Gastroesophageal sphincter (tissue), 3 donors: ENCODE measurements around the gene TBX3.

Source experiments
- POLR2A ChIP-seq, 2 donors: fragments of 450-650 bp; IDR thresholded peaks; one replicate each; pipeline ENCODE4 v1.6.1; 2017; ENCODE audit warnings: antibody characterized with exemption in 2 of 2, mild to moderate bottlenecking in 2 of 2, moderate library complexity in 1 of 2
- TF ChIP-seq, protein P1 (sequence below), 4 experiments: fragments of 200-600 bp in 2 of 4; fragments of 450-650 bp in 2 of 4; sonication (generic) in 1 of 4; IDR thresholded peaks; one replicate each; pipeline ENCODE4 v1.5.1; 2017 to 2019; ENCODE audit warnings: antibody characterized with exemption in 4 of 4, mild to moderate bottlenecking in 2 of 4, moderate library complexity in 2 of 4

DNA sequence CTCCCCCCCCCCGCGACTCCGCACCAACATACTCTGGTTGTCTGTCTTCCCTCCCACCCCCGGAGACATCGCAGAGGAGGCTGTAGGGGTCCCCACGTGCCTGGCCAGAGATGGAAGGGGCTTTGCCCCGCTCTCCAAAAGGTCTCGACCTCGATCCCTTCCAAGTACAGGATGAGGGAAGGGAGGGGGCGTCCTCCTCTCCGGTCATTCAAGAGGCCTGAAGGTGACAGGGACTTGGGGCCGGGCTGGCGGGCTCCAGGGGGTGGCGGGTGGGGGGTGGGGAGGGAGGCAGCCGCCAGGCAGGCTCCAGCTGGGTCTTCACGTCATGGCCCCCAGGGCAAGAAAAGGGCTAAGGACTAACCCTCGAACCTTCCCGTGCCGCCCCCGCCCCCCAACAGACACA lies 15.1 kb downstream of the TBX3 start:
- TF ChIP-seq, protein P1, sequence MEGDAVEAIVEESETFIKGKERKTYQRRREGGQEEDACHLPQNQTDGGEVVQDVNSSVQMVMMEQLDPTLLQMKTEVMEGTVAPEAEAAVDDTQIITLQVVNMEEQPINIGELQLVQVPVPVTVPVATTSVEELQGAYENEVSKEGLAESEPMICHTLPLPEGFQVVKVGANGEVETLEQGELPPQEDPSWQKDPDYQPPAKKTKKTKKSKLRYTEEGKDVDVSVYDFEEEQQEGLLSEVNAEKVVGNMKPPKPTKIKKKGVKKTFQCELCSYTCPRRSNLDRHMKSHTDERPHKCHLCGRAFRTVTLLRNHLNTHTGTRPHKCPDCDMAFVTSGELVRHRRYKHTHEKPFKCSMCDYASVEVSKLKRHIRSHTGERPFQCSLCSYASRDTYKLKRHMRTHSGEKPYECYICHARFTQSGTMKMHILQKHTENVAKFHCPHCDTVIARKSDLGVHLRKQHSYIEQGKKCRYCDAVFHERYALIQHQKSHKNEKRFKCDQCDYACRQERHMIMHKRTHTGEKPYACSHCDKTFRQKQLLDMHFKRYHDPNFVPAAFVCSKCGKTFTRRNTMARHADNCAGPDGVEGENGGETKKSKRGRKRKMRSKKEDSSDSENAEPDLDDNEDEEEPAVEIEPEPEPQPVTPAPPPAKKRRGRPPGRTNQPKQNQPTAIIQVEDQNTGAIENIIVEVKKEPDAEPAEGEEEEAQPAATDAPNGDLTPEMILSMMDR (IDR thresholded peaks at IDR 0.05): no peak
- TF ChIP-seq POLR2A (IDR thresholded peaks at IDR 0.05): no peak
